Heart left ventricle (tissue), 16 donors: ENCODE results near the gene BEST4. TPM values are rescaled to one million over a fixed set of nuclear protein-coding genes. Genes with fewer than 3 reads are reported as not detected.
A peak's percentile ranks its signal among the peaks of the same experiment; 100 is the strongest.

ENCODE experiments used
- ATAC-seq, 4 donors: fragments of 200-7000 bp; cut with Tn5 transposase; one replicate each; pipeline ENCODE4 v1.9.1; 2020 to 2022; ENCODE audit warnings: moderate library complexity in 4 of 4, mild to moderate bottlenecking in 3 of 4, moderate number of reproducible peaks in 1 of 4
- DNase-seq, 5 donors: peaks; one replicate each; pipeline ENCODE4 v3.0.0-alpha.2; 2020
- H3K27ac ChIP-seq, 12 donors: fragments of 200-600 bp; sonication (generic) in 4 of 12; one replicate each; pipeline versions ENCODE4 v1.5.0 to v1.8.0; 2016 to 2022; ENCODE audit warnings: mild to moderate bottlenecking in 2 of 12
- H3K27me3 ChIP-seq, 9 donors: fragments of 200-600 bp; sonication (generic) in 2 of 9; one replicate each; pipeline versions ENCODE4 v1.5.1 to v1.8.0; 2016 to 2022; ENCODE audit warnings: mild to moderate bottlenecking in 3 of 9
- H3K36me3 ChIP-seq, 9 donors: fragments of 200-600 bp; sonication (generic) in 2 of 9; one replicate each; pipeline versions ENCODE4 v1.5.0 to v1.8.0; 2018 to 2022; ENCODE audit warnings: mild to moderate bottlenecking in 2 of 9
- H3K4me1 ChIP-seq, 12 donors: fragments of 200-600 bp; sonication (generic) in 4 of 12; one replicate each; pipeline versions ENCODE4 v1.5.0 to v1.8.0; 2016 to 2022; ENCODE audit warnings: mild to moderate bottlenecking in 3 of 12
- H3K4me3 ChIP-seq, 12 donors: fragments of 200-600 bp; sonication (generic) in 4 of 12; one replicate each; pipeline versions ENCODE4 v1.5.0 to v1.8.0; 2017 to 2022; ENCODE audit warnings: mild to moderate bottlenecking in 9 of 12, moderate library complexity in 4 of 12
- H3K9me3 ChIP-seq, 12 donors: fragments of 200-600 bp; sonication (generic) in 4 of 12; one replicate each; pipeline versions ENCODE4 v1.5.0 to v1.8.0; 2016 to 2022; ENCODE audit warnings: mild to moderate bottlenecking in 1 of 12
- CTCF ChIP-seq, 12 donors: fragments of 200-600 bp; sonication (generic) in 4 of 12; IDR thresholded peaks; one replicate each; pipeline versions ENCODE4 v1.5.0 to v1.8.0; 2018 to 2022; ENCODE audit warnings: antibody characterized with exemption in 12 of 12, mild to moderate bottlenecking in 5 of 12
- POLR2A ChIP-seq, 2 donors: fragments of 450-650 bp; IDR thresholded peaks; one replicate each; pipeline ENCODE4 v1.6.1; 2017; ENCODE audit warnings: antibody characterized with exemption in 2 of 2, mild to moderate bottlenecking in 2 of 2, moderate library complexity in 2 of 2
- WGBS, 4 donors: extraction: QIAGEN DNeasy Blood & Tissue Kit in 2 of 4; methylation state at CpG; one replicate each; pipeline versions ENCODE4 v1.1.5 to v1.1.7; 2013 to 2018; 5-methylcytosine and 5-hydroxymethylcytosine counted together
- intact Hi-C, 10 donors: fragments of 100-400 bp; cut with DNase I; formaldehyde crosslinking; loops; one replicate each; pipeline versions ENCODE4 v1.11.1 to v1.14.2; 2022
- polyA plus RNA-seq, 2 donors: library from polyadenylated mRNA; stranded (reverse); fragments of 200-250 nt; gene quantifications; one replicate each; pipeline ENCODE4 v1.2.3, GENCODE V29; 2013
- total RNA-seq, 9 donors: library from RNA; depleted of rRNA in 2 of 9; stranded (reverse); fragments of >200 nt in 2 of 9; fragmentation: NEBNext Ultra II Directional in 3 of 9; extraction: Animal tissue kit (Norgen Biotek cat#: 25700) in 3 of 9; gene quantifications; one replicate each; pipeline versions ENCODE4 v1.1.0 to v1.2.4, GENCODE V29; 2016 to 2023
- donor health status: ischemic (EF 13 %, LVEDD 7.1; RV severe dilation, severe dysfunction).
- donor health status: healthy with polysubstance abuse.
- donor health status: DM: no; HTN: yes; CAD: no.
- donor health status: DM: no; HTN: no; CAD: no.
- donor health status: ischemic (EF 25% LVEDD 6.9; RV normal size, moderate dysfunction).
- donor health status: ischemic (EF 25% LVEDD 5.7; RV mildly dilated, moderate dysfunction).
- donor health status: healthy.
- donor health status: DM: yes; HTN: yes; CAD: no.
- donor health status: ischemic (EF 35%, LVEDD 5.7; RV mildly dilated, moderate dysfunction).
- donor health status: nonischemic (EF 11% LVEDD 7.7; RV severe dilation, severe dysfunction).
- donor health status: DM: yes; HTN: yes; CAD: no.
- donor health status: PGD.
- donor health status: ischemic (EF 29% LVEDD 5.4; RV normal size, mild dysfunction).
- donor health status: nonischemic (EF 23%, LVEDD 6.1; RV moderate dilation, normal function).

BEST4 gene
- total and polyA plus RNA-seq, 11 donors = 0.06 to 0.32 (median 0.11) TPM; not detected in 6

GRCh38 chr1:44807364-44808062 is 19.5 kb upstream of the BEST4 start:
- H3K36me3 ChIP-seq = peaks cover 0 to 44% (median 40%) of the 10 kb centered on the region in 9 donors
- H3K4me3 ChIP-seq = peak overlapping the region in 10 of 12 donors; percentile 27 to 59 (median 44)
- H3K27me3 ChIP-seq = no peaks in the 10 kb centered on the region
- H3K27ac ChIP-seq = peak overlapping the region; percentile 91 to 100 (median 99)
- ATAC-seq (peak; percentile 85 to 88 (median 86)), DNase-seq (peak; percentile 97 to 99 (median 98))
- H3K4me1 ChIP-seq = peaks cover 14 to 98% (median 84%) of the 10 kb centered on the region in 12 donors
- 11 to 20% (median 14%) methylated on average over 7 to 16 of the region's 16 CpGs for WGBS, 4 donors
- H3K9me3 ChIP-seq = no peaks in the 10 kb centered on the region
- TF ChIP-seq POLR2A (IDR thresholded peaks at IDR 0.05) (no peak), CTCF (IDR thresholded peaks at IDR 0.05) (no peak)
- intact Hi-C loops = loop anchor here in 1 of 10 donors (10.0 kb wide), 1 partner anchor 497 kb away; no protein-coding TSS in a partner anchor

GRCh38 chr1:44806704-44807363 is 18.9 kb upstream of the BEST4 start, which contains the start of gene DYNLT4:
DYNLT4 (minus strand) TSS chr1:44807351; CDS start chr1:44806668, 683 bp downstream.
- 30 to 54% (median 44%) methylated on average over 6 to 7 of the region's 7 CpGs for WGBS, 4 donors
- no peak for ATAC-seq

GRCh38 chr1:44806025-44806703 is 18.2 kb upstream of the BEST4 start:
- peak in 4 of 5 donors; percentile 21 to 67 (median 31) for DNase-seq
- Histone ChIP-seq H3K9me3 (no peaks in the 10 kb centered on the region), H3K4me3 (peak overlapping the region in 5 of 12 donors; percentile 18 to 59 (median 37)), H3K36me3 (peaks cover 0 to 52% (median 40%) of the 10 kb centered on the region in 9 donors), H3K27ac (peak overlapping the region; percentile 91 to 100 (median 99)), H3K27me3 (no peaks in the 10 kb centered on the region), H3K4me1 (peaks cover 14 to 93% (median 82%) of the 10 kb centered on the region in 12 donors)
- WGBS, 4 donors = 84 to 94% (median 90%) methylated on average over 16 to 70 of the region's 70 CpGs
- ATAC-seq = no peak
- TF ChIP-seq POLR2A (IDR thresholded peaks at IDR 0.05) (no peak), CTCF (IDR thresholded peaks at IDR 0.05) (no peak)
- intact Hi-C loops = loop anchor here in 1 of 10 donors (10.0 kb wide), 1 partner anchor 499 kb away; no protein-coding TSS in a partner anchor

More at GRCh38 chr1:44806704-44807363, 18.9 kb upstream of the BEST4 start, which contains the start of gene DYNLT4:
- peak within 1 kb of the TSS; percentile 91 to 100 (median 99) for H3K27ac ChIP-seq
- peak within 1 kb of the TSS in 10 of 12 donors; percentile 27 to 59 (median 44) for H3K4me3 ChIP-seq
- no peaks in the 10 kb centered on the region for H3K9me3 ChIP-seq
- H3K36me3 ChIP-seq = peaks cover 0 to 51% (median 40%) of the 10 kb centered on the region in 9 donors
- intact Hi-C loops = loop anchor here in 1 of 10 donors (10.0 kb wide), 1 partner anchor 498 kb away; no protein-coding TSS in a partner anchor
- peaks cover 14 to 99% (median 86%) of the 10 kb centered on the region in 12 donors for H3K4me1 ChIP-seq
- TF ChIP-seq POLR2A (IDR thresholded peaks at IDR 0.05) = peak in 1 of 2 donors; percentile 63
- no peak for TF ChIP-seq CTCF (IDR thresholded peaks at IDR 0.05)
- H3K27me3 ChIP-seq = no peaks in the 10 kb centered on the region
- peak in 2 of 5 donors; percentile 19 to 39 for DNase-seq
